M059J (cell line): Measurements from ENCODE around the gene PPM1J. TPM values are rescaled to one million over a fixed set of nuclear protein-coding genes. Genes with fewer than 3 reads are reported as not detected.
"Not testable (repeated sequence)": the region's sequence is repeated elsewhere in the genome, so short reads cannot be mapped to it uniquely, and the experiment has no call there.

ENCODE experiments used
- DNase-seq: peaks from one replicate; pipeline ENCODE4 v3.0.0-alpha.2; 2012; ENCODE audit warnings: low read depth
- total RNA-seq: library from RNA; depleted of rRNA; stranded (reverse); fragments of >200 nt; shearing (Covaris generic); gene quantifications from 2 replicates; pipeline ENCODE4 v1.2.3, GENCODE V29; 2014; rRNA removed

Gene PPM1J
- total RNA-seq: 1.3 and 1.5 TPM in 2 replicates

GRCh38 chr1:112715264-112716053 lies at the start of gene PPM1J:
PPM1J (minus strand) TSS chr1:112715332; CDS start chr1:112715301, 31 bp downstream.
- peak; percentile 92 for DNase-seq

GRCh38 chr1:112762541-112763500 lies 47.7 kb upstream of the PPM1J start:
- DNase-seq: no peak

GRCh38 chr1:112761714-112762480 lies 46.8 kb upstream of the PPM1J start:
- DNase-seq: no peak

GRCh38 chr1:112759228-112759627 lies 44.1 kb upstream of the PPM1J start:
- DNase-seq: no peak

GRCh38 chr1:112754116-112754628 lies 39.0 kb upstream of the PPM1J start:
- no peak for DNase-seq

- DNase-seq: no peak
Observed at GRCh38 chr1:112748396-112748795, 33.3 kb upstream of the PPM1J start.

- DNase-seq: no peak
Observed at GRCh38 chr1:112744009-112744578, 29.0 kb upstream of the PPM1J start.

GRCh38 chr1:112743174-112744008 lies 28.3 kb upstream of the PPM1J start:
- no peak for DNase-seq

GRCh38 chr1:112737573-112737972 lies 22.4 kb upstream of the PPM1J start:
- no peak for DNase-seq

- DNase-seq: peak; percentile 96
Observed at GRCh38 chr1:112735752-112736151, 20.6 kb upstream of the PPM1J start.

GRCh38 chr1:112731451-112731850 lies 16.3 kb upstream of the PPM1J start:
- no peak for DNase-seq

GRCh38 chr1:112729909-112730308 lies 14.8 kb upstream of the PPM1J start:
- no peak for DNase-seq

GRCh38 chr1:112729011-112729410 lies 13.9 kb upstream of the PPM1J start:
- not testable (repeated sequence) for DNase-seq

- not testable (repeated sequence) for DNase-seq
Observed at GRCh38 chr1:112728306-112728971, 13.3 kb upstream of the PPM1J start.

- peak; percentile 58 for DNase-seq
Observed at GRCh38 chr1:112727716-112728115, 12.6 kb upstream of the PPM1J start.

- not testable (repeated sequence) for DNase-seq
Observed at GRCh38 chr1:112724240-112724639, 9.1 kb upstream of the PPM1J start.

GRCh38 chr1:112723511-112723839 lies 8.3 kb upstream of the PPM1J start:
- DNase-seq: no peak

- DNase-seq: no peak
Observed at GRCh38 chr1:112722601-112723510, 7.7 kb upstream of the PPM1J start.
